ENCODE measurements around the gene SESN1. TPM values are rescaled to one million over a fixed set of nuclear protein-coding genes. Genes with fewer than 3 reads are reported as not detected.

SESN1 gene
- total RNA-seq, 1 donor from 2014 or later = 27.3 TPM

- TF ChIP-seq CTCF (IDR thresholded peaks at IDR 0.05; ENCODE audit: insufficient read depth, low read depth, low read length) = no peak
- no peak for TF ChIP-seq EZH2 (IDR thresholded peaks at IDR 0.05; ENCODE audit: insufficient read depth, low read length)
- peaks cover 16% of the 10 kb centered on the region for H3K4me1 Mint-ChIP-seq (ENCODE audit: low read depth, unreplicated experiment)
- H3K79me2 ChIP-seq (ENCODE audit: insufficient read depth, low read length) = no peaks in the 10 kb centered on the region
- no peaks in the 10 kb centered on the region for H3K9me3 ChIP-seq (ENCODE audit: insufficient read depth, low read depth, low read length)
- H3K4me2 ChIP-seq (ENCODE audit: low read length) = no peak overlapping the region
- H3K27me3 Mint-ChIP-seq (ENCODE audit: low read depth, unreplicated experiment) = no peaks in the 10 kb centered on the region
- FAIRE-seq = no peak
- no peak overlapping the region for H3K27ac ChIP-seq (ENCODE audit: low read depth, low read length)
- H2AFZ ChIP-seq (ENCODE audit: low read depth, low read length) = no peak overlapping the region
- H3K36me3 ChIP-seq (ENCODE audit: insufficient read depth, low read length) = no peaks in the 10 kb centered on the region
- no peak overlapping the region for H3K4me3 Mint-ChIP-seq (ENCODE audit: unreplicated experiment)
- no peak overlapping the region for H3K27ac Mint-ChIP-seq (ENCODE audit: unreplicated experiment)
- H3K27me3 ChIP-seq (ENCODE audit: insufficient read depth, low read length) = no peaks in the 10 kb centered on the region
- H4K20me1 ChIP-seq (ENCODE audit: insufficient read depth, low read length) = no peaks in the 10 kb centered on the region
- no peak overlapping the region for H3K4me3 ChIP-seq (ENCODE audit: insufficient read depth, low read depth, low read length)
- DNase-seq (ENCODE audit: low read depth) = no peak
- no peaks in the 10 kb centered on the region for H3K36me3 Mint-ChIP-seq (ENCODE audit: low read depth, unreplicated experiment)
- no peaks in the 10 kb centered on the region for H3K4me1 ChIP-seq (ENCODE audit: insufficient read depth, low read length)
- no peak overlapping the region for H3K9ac ChIP-seq (ENCODE audit: low read length)
- H3K9me3 Mint-ChIP-seq (ENCODE audit: unreplicated experiment) = no peaks in the 10 kb centered on the region
Measured at GRCh38 chr6:109062216-109062615, 32.4 kb downstream of the SESN1 start.

GRCh38 chr6:109060571-109060970 is 34.1 kb downstream of the SESN1 start:
- H3K36me3 ChIP-seq (ENCODE audit: insufficient read depth, low read length) = no peaks in the 10 kb centered on the region
- no peak overlapping the region for H3K4me3 Mint-ChIP-seq (ENCODE audit: unreplicated experiment)
- no peaks in the 10 kb centered on the region for H4K20me1 ChIP-seq (ENCODE audit: insufficient read depth, low read length)
- no peak overlapping the region for H3K4me2 ChIP-seq (ENCODE audit: low read length)
- H3K27me3 ChIP-seq (ENCODE audit: insufficient read depth, low read length) = no peaks in the 10 kb centered on the region
- no peak overlapping the region for H3K4me3 ChIP-seq (ENCODE audit: insufficient read depth, low read depth, low read length)
- H3K9me3 ChIP-seq (ENCODE audit: insufficient read depth, low read depth, low read length) = no peaks in the 10 kb centered on the region
- no peaks in the 10 kb centered on the region for H3K27me3 Mint-ChIP-seq (ENCODE audit: low read depth, unreplicated experiment)
- no peaks in the 10 kb centered on the region for H3K79me2 ChIP-seq (ENCODE audit: insufficient read depth, low read length)
- no peak overlapping the region for H3K27ac Mint-ChIP-seq (ENCODE audit: unreplicated experiment)
- H3K9ac ChIP-seq (ENCODE audit: low read length) = no peak overlapping the region
- FAIRE-seq = no peak
- no peaks in the 10 kb centered on the region for H3K36me3 Mint-ChIP-seq (ENCODE audit: low read depth, unreplicated experiment)
- DNase-seq (ENCODE audit: low read depth) = no peak
- H3K9me3 Mint-ChIP-seq (ENCODE audit: unreplicated experiment) = no peaks in the 10 kb centered on the region
- H3K4me1 ChIP-seq (ENCODE audit: insufficient read depth, low read length) = no peaks in the 10 kb centered on the region
- no peak overlapping the region for H2AFZ ChIP-seq (ENCODE audit: low read depth, low read length)
- H3K27ac ChIP-seq (ENCODE audit: low read depth, low read length) = no peak overlapping the region
- no peak for TF ChIP-seq CTCF (IDR thresholded peaks at IDR 0.05; ENCODE audit: insufficient read depth, low read depth, low read length)
- TF ChIP-seq EZH2 (IDR thresholded peaks at IDR 0.05; ENCODE audit: insufficient read depth, low read length) = no peak
- H3K4me1 Mint-ChIP-seq (ENCODE audit: low read depth, unreplicated experiment) = peaks cover 19% of the 10 kb centered on the region

DNA sequence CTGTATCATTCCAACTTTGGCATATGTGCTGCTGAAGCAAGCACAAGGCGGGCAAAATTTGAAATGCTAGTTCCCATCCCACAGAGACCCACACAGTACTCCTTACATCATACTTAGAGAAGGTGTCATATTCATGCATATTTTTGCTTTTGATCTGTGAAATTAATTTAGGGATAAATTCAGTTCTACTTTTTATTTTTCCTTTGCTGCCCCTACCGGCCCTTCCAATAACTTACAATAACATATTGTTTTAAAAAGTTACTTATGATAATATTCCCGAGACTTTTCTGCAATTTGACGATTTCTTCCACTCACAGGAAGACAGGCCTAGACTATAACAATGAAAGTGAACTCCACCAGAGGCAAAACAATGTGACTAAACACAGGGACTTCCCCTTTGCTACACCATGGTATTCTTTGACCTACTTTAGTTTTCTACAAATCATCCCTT is 35.0 kb downstream of the SESN1 start:
- Histone ChIP-seq H3K79me2 (ENCODE audit: insufficient read depth, low read length) (no peaks in the 10 kb centered on the region), H3K9me3 (ENCODE audit: insufficient read depth, low read depth, low read length) (no peaks in the 10 kb centered on the region), H3K27ac (ENCODE audit: low read depth, low read length) (peak overlapping the region; percentile 0), H2AFZ (ENCODE audit: low read depth, low read length) (no peak overlapping the region), H4K20me1 (ENCODE audit: insufficient read depth, low read length) (no peaks in the 10 kb centered on the region), H3K4me2 (ENCODE audit: low read length) (no peak overlapping the region), H3K4me1 (ENCODE audit: insufficient read depth, low read length) (no peaks in the 10 kb centered on the region), H3K36me3 (ENCODE audit: insufficient read depth, low read length) (no peaks in the 10 kb centered on the region), H3K27me3 (ENCODE audit: insufficient read depth, low read length) (no peaks in the 10 kb centered on the region), H3K4me3 (ENCODE audit: insufficient read depth, low read depth, low read length) (no peak overlapping the region), H3K9ac (ENCODE audit: low read length) (no peak overlapping the region)
- DNase-seq (ENCODE audit: low read depth) = no peak
- FAIRE-seq = no peak
- Mint-ChIP-seq H3K4me3 (ENCODE audit: unreplicated experiment) (no peak overlapping the region), H3K9me3 (ENCODE audit: unreplicated experiment) (no peaks in the 10 kb centered on the region), H3K27ac (ENCODE audit: unreplicated experiment) (peak overlapping the region; percentile 3), H3K4me1 (ENCODE audit: low read depth, unreplicated experiment) (peaks cover 16% of the 10 kb centered on the region), H3K36me3 (ENCODE audit: low read depth, unreplicated experiment) (no peaks in the 10 kb centered on the region), H3K27me3 (ENCODE audit: low read depth, unreplicated experiment) (no peaks in the 10 kb centered on the region)
- TF ChIP-seq CTCF (IDR thresholded peaks at IDR 0.05; ENCODE audit: insufficient read depth, low read depth, low read length) (no peak), EZH2 (IDR thresholded peaks at IDR 0.05; ENCODE audit: insufficient read depth, low read length) (no peak)

Data from astrocyte (in vitro differentiated cells and primary cell).